ENCODE measurements around the gene THEM4. TPM values are rescaled to one million over a fixed set of nuclear protein-coding genes. Genes with fewer than 3 reads are reported as not detected.

The THEM4 gene
- 10 to 100 TPM; 11.9 to 16.2 (median 15.5) TPM for total RNA-seq
- 31.4 TPM for total RNA-seq (2013)

DNA sequence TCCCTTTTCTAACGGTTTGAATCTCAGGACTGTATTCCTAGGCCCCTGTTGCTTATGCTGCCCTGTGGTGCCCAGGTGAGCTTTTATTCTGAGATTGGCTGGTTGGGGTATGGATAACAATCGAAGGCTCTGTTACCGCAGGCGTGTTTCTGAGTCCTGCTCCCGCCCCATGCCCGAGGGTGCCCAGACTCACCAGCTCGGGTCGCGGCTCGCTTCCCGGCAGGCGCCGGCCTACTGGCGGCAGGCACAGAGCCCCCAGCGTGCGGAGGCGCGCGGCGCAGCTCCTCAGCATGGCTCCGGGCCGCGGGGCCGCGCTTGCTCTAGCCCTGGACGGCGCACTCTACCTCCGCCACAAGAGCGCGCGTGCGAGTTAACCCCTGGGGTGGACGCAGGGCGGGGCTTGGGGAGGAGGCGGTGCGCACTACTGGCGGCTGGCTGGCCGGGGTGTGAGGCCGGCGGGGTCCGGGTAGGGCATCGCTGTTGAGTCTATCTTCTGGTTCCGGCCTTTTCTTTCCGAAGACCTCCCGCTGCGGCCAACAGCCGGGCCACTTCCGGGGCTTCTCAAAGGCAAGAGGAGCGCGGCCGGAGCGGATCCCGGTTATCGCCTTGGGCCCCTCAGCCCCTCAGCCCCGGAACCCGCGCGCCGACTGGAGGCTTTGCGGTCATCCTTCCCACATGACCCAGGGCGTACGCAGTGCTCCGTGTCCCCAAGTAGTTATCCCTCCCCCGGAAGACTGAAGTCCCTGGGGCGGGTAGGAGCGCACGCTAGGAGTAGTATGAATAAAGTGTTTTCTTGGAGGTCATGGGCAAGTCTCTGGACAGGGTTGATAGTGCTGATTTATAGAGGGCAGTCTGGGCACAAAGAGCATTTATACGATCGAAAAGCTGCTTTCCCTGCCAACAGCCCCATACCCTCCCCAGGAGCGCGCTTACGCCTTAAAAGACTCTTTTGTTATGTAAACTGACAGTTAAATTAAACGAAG, at the start of gene THEM4:
TSS of gene THEM4 (minus strand) at position 345 of the 983 bp plus-strand sequence. CDS start at position 292, 53 bp downstream.
- H3K36me3 Mint-ChIP-seq: peaks cover 10% of the 10 kb centered on the region
- 3% methylated on average over 71 of the region's 73 CpGs for WGBS (ENCODE audit: insufficient coverage)
- H3K4me1 ChIP-seq (ENCODE audit: control insufficient read depth, insufficient read depth, low read length): peaks cover 28% of the 10 kb centered on the region
- TF ChIP-seq, protein P1, sequence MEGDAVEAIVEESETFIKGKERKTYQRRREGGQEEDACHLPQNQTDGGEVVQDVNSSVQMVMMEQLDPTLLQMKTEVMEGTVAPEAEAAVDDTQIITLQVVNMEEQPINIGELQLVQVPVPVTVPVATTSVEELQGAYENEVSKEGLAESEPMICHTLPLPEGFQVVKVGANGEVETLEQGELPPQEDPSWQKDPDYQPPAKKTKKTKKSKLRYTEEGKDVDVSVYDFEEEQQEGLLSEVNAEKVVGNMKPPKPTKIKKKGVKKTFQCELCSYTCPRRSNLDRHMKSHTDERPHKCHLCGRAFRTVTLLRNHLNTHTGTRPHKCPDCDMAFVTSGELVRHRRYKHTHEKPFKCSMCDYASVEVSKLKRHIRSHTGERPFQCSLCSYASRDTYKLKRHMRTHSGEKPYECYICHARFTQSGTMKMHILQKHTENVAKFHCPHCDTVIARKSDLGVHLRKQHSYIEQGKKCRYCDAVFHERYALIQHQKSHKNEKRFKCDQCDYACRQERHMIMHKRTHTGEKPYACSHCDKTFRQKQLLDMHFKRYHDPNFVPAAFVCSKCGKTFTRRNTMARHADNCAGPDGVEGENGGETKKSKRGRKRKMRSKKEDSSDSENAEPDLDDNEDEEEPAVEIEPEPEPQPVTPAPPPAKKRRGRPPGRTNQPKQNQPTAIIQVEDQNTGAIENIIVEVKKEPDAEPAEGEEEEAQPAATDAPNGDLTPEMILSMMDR (IDR thresholded peaks at IDR 0.05): no peak
- peak within 1 kb of the TSS; percentile 93 to 94 for H3K27ac Mint-ChIP-seq
- ATAC-seq: peak; percentile 95 to 99 (median 95)
- H3K36me3 ChIP-seq (ENCODE audit: control insufficient read depth, insufficient read depth, low read length): no peaks in the 10 kb centered on the region
- no peaks in the 10 kb centered on the region for H3K9me3 Mint-ChIP-seq
- peaks cover 10% of the 10 kb centered on the region for H3K9me3 ChIP-seq (ENCODE audit: control insufficient read depth, insufficient read depth, low read length)
- intact Hi-C loops (cut with micrococcal nuclease): loop anchor here (5.0 kb wide), 1 partner anchor 38 kb away; no protein-coding TSS in a partner anchor
- H3K4me3 Mint-ChIP-seq: peak within 1 kb of the TSS; percentile 86
- peaks cover 27 to 33% of the 10 kb centered on the region in 2 donors for H3K4me1 Mint-ChIP-seq
- no peaks in the 10 kb centered on the region for H3K27me3 Mint-ChIP-seq (ENCODE audit: low read depth in 2 of 2)
- no peaks in the 10 kb centered on the region for H3K27me3 ChIP-seq (ENCODE audit: control insufficient read depth, insufficient read depth, low read length)
- DNase-seq: peak; percentile 92 to 93
- peak within 1 kb of the TSS; percentile 74 for H3K4me3 ChIP-seq (ENCODE audit: low read length)
- peak within 1 kb of the TSS; percentile 88 for H3K27ac ChIP-seq (ENCODE audit: low read length)

DNA sequence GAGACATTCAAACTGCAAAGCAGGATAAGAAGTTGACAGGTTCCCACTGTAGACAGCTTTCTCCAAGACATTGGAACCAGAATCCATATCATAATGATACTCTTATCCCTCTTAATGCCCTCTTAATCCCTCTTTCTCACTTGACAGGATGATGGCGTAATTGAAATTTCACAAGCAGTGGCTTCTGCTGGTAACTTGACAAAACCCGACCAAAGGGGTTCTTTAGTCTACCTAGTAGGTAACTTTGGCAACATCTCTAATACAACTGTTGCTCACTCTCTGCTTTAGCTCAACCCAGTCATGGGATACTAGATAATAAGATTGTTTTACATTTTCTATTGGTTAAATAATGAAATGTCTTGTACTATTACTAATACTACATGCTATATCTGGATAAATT, 49.6 kb upstream of the THEM4 start:
- 90% methylated on average over 2 of the region's 2 CpGs for WGBS (ENCODE audit: insufficient coverage)
- Histone ChIP-seq H3K36me3 (ENCODE audit: control insufficient read depth, insufficient read depth, low read length) (no peaks in the 10 kb centered on the region), H3K27me3 (ENCODE audit: control insufficient read depth, insufficient read depth, low read length) (no peaks in the 10 kb centered on the region), H3K4me1 (ENCODE audit: control insufficient read depth, insufficient read depth, low read length) (no peaks in the 10 kb centered on the region), H3K27ac (ENCODE audit: low read length) (no peak overlapping the region), H3K4me3 (ENCODE audit: low read length) (no peak overlapping the region), H3K9me3 (ENCODE audit: control insufficient read depth, insufficient read depth, low read length) (no peaks in the 10 kb centered on the region)
- Mint-ChIP-seq H3K9me3 (no peaks in the 10 kb centered on the region), H3K36me3 (no peaks in the 10 kb centered on the region), H3K27me3 (ENCODE audit: low read depth in 2 of 2) (no peaks in the 10 kb centered on the region), H3K27ac (no peak overlapping the region), H3K4me3 (no peak overlapping the region), H3K4me1 (no peaks in the 10 kb centered on the region)
- intact Hi-C loops (cut with micrococcal nuclease): no loop called here
- no peak for ATAC-seq
- DNase-seq: no peak
- TF ChIP-seq, protein P1 (IDR thresholded peaks at IDR 0.05): no peak

GRCh38 chr1:151956957-151957497, 47.7 kb upstream of the THEM4 start:
- H3K36me3 Mint-ChIP-seq: no peaks in the 10 kb centered on the region
- TF ChIP-seq, protein P1 (IDR thresholded peaks at IDR 0.05): no peak

More at GRCh38 chr1:151956957-151957497, 47.7 kb upstream of the THEM4 start:
- H3K4me1 ChIP-seq (ENCODE audit: control insufficient read depth, insufficient read depth, low read length): no peaks in the 10 kb centered on the region
- H3K36me3 ChIP-seq (ENCODE audit: control insufficient read depth, insufficient read depth, low read length): no peaks in the 10 kb centered on the region
- Mint-ChIP-seq H3K27me3 (ENCODE audit: low read depth in 2 of 2) (no peaks in the 10 kb centered on the region), H3K9me3 (no peaks in the 10 kb centered on the region), H3K4me1 (no peaks in the 10 kb centered on the region), H3K27ac (no peak overlapping the region), H3K4me3 (no peak overlapping the region)
- intact Hi-C loops (cut with micrococcal nuclease): no loop called here
- H3K4me3 ChIP-seq (ENCODE audit: low read length): no peak overlapping the region
- no peaks in the 10 kb centered on the region for H3K9me3 ChIP-seq (ENCODE audit: control insufficient read depth, insufficient read depth, low read length)
- no peaks in the 10 kb centered on the region for H3K27me3 ChIP-seq (ENCODE audit: control insufficient read depth, insufficient read depth, low read length)
- 100% methylated on average over 1 of the region's 3 CpGs for WGBS (ENCODE audit: insufficient coverage)
- no peak for DNase-seq
- H3K27ac ChIP-seq (ENCODE audit: low read length): no peak overlapping the region
- ATAC-seq: no peak
